GM12875 (cell line): ENCODE measurements around the gene SPINT4.
"Not testable (repeated sequence)": the region's sequence is repeated elsewhere in the genome, so short reads cannot be mapped to it uniquely, and the experiment has no call there.

Experiments used
- H3K4me3 ChIP-seq: one replicate; pipeline ENCODE4 v1.5.1; 2011; ENCODE audit warnings: low read depth, low read length, control low read depth
- CTCF ChIP-seq: IDR thresholded peaks from 2 replicates; pipeline ENCODE4 v1.5.1; 2011; ENCODE audit warnings: low read depth, mild to moderate bottlenecking, control low read depth, inconsistent platforms, low read length, moderate library complexity, borderline replicate concordance; ENCODE audit not compliant: insufficient read depth

The SPINT4 gene

GRCh38 chr20:45704969-45705637, 17.0 kb upstream of the SPINT4 start, which contains the start of gene WFDC10B:
Gene WFDC10B, minus strand, starts transcription at chr20:45705019. Its CDS starts 19,027 bp downstream, at chr20:45685992.
- TF ChIP-seq CTCF = no peak
- no peak within 1 kb of the TSS for H3K4me3 ChIP-seq

- H3K4me3 ChIP-seq = not testable (repeated sequence)
Measured at GRCh38 chr20:45716141-45716688, 5.9 kb upstream of the SPINT4 start.

- H3K4me3 ChIP-seq = no peak overlapping the region
Measured at GRCh38 chr20:45725134-45725533, 3.0 kb downstream of the SPINT4 start.

GRCh38 chr20:45727044-45727443, 4.9 kb downstream of the SPINT4 start:
- no peak overlapping the region for H3K4me3 ChIP-seq
- TF ChIP-seq CTCF = no peak

More at GRCh38 chr20:45725134-45725533, 3.0 kb downstream of the SPINT4 start:
- TF ChIP-seq CTCF = no peak

GRCh38 chr20:45732199-45732598, 10.1 kb downstream of the SPINT4 start:
- no peak overlapping the region for H3K4me3 ChIP-seq
- TF ChIP-seq CTCF = no peak

- H3K4me3 ChIP-seq = no peak overlapping the region
- no peak for TF ChIP-seq CTCF
Measured at GRCh38 chr20:45735552-45735951, 13.4 kb downstream of the SPINT4 start.

- no peak for TF ChIP-seq CTCF
Measured at GRCh38 chr20:45735988-45736387, 13.8 kb downstream of the SPINT4 start.

GRCh38 chr20:45742596-45742995, 20.4 kb downstream of the SPINT4 start:
- H3K4me3 ChIP-seq = no peak overlapping the region
- TF ChIP-seq CTCF = no peak

More at GRCh38 chr20:45735988-45736387, 13.8 kb downstream of the SPINT4 start:
- no peak overlapping the region for H3K4me3 ChIP-seq
